Islet of Langerhans (tissue), 1 donor: ENCODE measurements around the gene INPP4A.

Source experiments
- FAIRE-seq: peaks from one replicate; lab custom pipeline; 2011; peaks lifted over from hg19 to GRCh38; lab: Jason Lieb, UNC

Gene INPP4A

DNA sequence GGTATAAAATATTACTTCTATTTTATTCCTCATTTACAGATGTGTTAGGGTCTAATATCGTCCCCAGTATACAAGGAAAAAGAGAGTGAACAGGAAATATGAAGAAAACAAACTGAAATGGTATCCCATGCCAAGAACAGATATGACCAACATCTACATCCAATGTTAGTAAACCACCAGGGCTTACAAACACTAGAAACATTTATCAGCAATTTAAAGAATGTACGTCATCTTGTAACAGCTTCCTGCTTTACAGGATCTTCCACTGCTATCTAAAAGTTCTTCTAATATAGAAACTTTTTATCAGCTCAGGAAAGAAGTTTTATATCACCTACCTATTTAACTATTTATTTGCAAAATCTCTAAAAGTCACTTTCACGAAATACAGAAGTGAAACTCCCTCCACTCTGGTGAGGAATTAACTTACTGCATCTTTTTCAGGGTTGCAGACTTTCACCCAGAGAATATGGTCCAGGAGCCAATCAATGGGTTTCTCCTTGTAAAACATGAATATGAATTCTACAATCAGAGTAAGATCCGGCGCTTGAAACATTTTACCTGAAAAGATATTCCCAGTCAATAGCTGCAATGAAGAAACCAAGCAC is 198.9 kb downstream of the INPP4A start:
- no peak for FAIRE-seq
